ENCODE measurements around the gene CMIP.

Gene CMIP

GRCh38 chr16:81744385-81744784 is 299.8 kb downstream of the CMIP start:
- H3K9me3 ChIP-seq: no peaks in the 10 kb centered on the region
- peak overlapping the region; percentile 77 for H3K27ac ChIP-seq
- H3K4me3 ChIP-seq (ENCODE audit: low read depth in 1 of 2, low read length in 1 of 2): no peak overlapping the region
- H3K27me3 ChIP-seq: no peaks in the 10 kb centered on the region
- peaks cover 62% of the 10 kb centered on the region in 2 experiments for H3K4me1 ChIP-seq (ENCODE audit: control insufficient read depth in 1 of 2, insufficient read depth in 1 of 2, low read depth in 1 of 2, low read length in 1 of 2)
- no peak for TF ChIP-seq CTCF (IDR thresholded peaks at IDR 0.05)
- no peaks in the 10 kb centered on the region for H3K36me3 ChIP-seq

- H3K36me3 ChIP-seq: no peaks in the 10 kb centered on the region
- H3K9me3 ChIP-seq: no peaks in the 10 kb centered on the region
- peaks cover 57% of the 10 kb centered on the region in 2 experiments for H3K4me1 ChIP-seq (ENCODE audit: control insufficient read depth in 1 of 2, insufficient read depth in 1 of 2, low read depth in 1 of 2, low read length in 1 of 2)
- H3K4me3 ChIP-seq (ENCODE audit: low read depth in 1 of 2, low read length in 1 of 2): peak overlapping the region in 1 of 2 experiments; percentile 76
- no peaks in the 10 kb centered on the region for H3K27me3 ChIP-seq
- TF ChIP-seq CTCF (IDR thresholded peaks at IDR 0.05): no peak
- peak overlapping the region; percentile 77 for H3K27ac ChIP-seq
Observed at GRCh38 chr16:81744911-81745310, 300.3 kb downstream of the CMIP start.

GRCh38 chr16:81745704-81746558 is 301.3 kb downstream of the CMIP start:
- no peak for TF ChIP-seq CTCF (IDR thresholded peaks at IDR 0.05)
- Histone ChIP-seq H3K4me3 (ENCODE audit: low read depth in 1 of 2, low read length in 1 of 2) (peak overlapping the region; percentile 66 to 76), H3K27me3 (no peaks in the 10 kb centered on the region), H3K4me1 (ENCODE audit: control insufficient read depth in 1 of 2, insufficient read depth in 1 of 2, low read depth in 1 of 2, low read length in 1 of 2) (peaks cover 47 to 53% of the 10 kb centered on the region in 2 experiments), H3K27ac (peak overlapping the region; percentile 77), H3K9me3 (no peaks in the 10 kb centered on the region), H3K36me3 (no peaks in the 10 kb centered on the region)

- peak overlapping the region; percentile 66 to 76 for H3K4me3 ChIP-seq (ENCODE audit: low read depth in 1 of 2, low read length in 1 of 2)
- no peaks in the 10 kb centered on the region for H3K9me3 ChIP-seq
- H3K36me3 ChIP-seq: no peaks in the 10 kb centered on the region
- no peak for TF ChIP-seq CTCF (IDR thresholded peaks at IDR 0.05)
- no peaks in the 10 kb centered on the region for H3K27me3 ChIP-seq
- peaks cover 47 to 53% of the 10 kb centered on the region in 2 experiments for H3K4me1 ChIP-seq (ENCODE audit: control insufficient read depth in 1 of 2, insufficient read depth in 1 of 2, low read depth in 1 of 2, low read length in 1 of 2)
- H3K27ac ChIP-seq: peak overlapping the region; percentile 77
Observed at GRCh38 chr16:81746566-81746965, 302.0 kb downstream of the CMIP start.

GRCh38 chr16:81748476-81749198 is 304.0 kb downstream of the CMIP start:
- no peaks in the 10 kb centered on the region for H3K9me3 ChIP-seq
- H3K27ac ChIP-seq: peak overlapping the region; percentile 11
- TF ChIP-seq CTCF (IDR thresholded peaks at IDR 0.05): no peak
- no peaks in the 10 kb centered on the region for H3K36me3 ChIP-seq
- no peak overlapping the region for H3K4me3 ChIP-seq (ENCODE audit: low read depth in 1 of 2, low read length in 1 of 2)
- peaks cover 62 to 65% of the 10 kb centered on the region in 2 experiments for H3K4me1 ChIP-seq (ENCODE audit: control insufficient read depth in 1 of 2, insufficient read depth in 1 of 2, low read depth in 1 of 2, low read length in 1 of 2)
- H3K27me3 ChIP-seq: no peaks in the 10 kb centered on the region
